ENCODE results near the gene SMR3B. TPM values are rescaled to one million over a fixed set of nuclear protein-coding genes. Genes with fewer than 3 reads are reported as not detected.

The SMR3B gene
- total RNA-seq, 6 experiments from 2014 or later = not detected

- Histone ChIP-seq H3K9me3 (no peaks in the 10 kb centered on the region), H3K36me3 (no peaks in the 10 kb centered on the region), H3K4me3 (no peak overlapping the region), H3K4me1 (no peaks in the 10 kb centered on the region), H3K27me3 (no peaks in the 10 kb centered on the region), H3K27ac (no peak overlapping the region)
- ATAC-seq (no peak), DNase-seq (no peak)
- intact Hi-C loops (cut with DNase I) = no loop called here
- no peak for TF ChIP-seq POLR2A (IDR thresholded peaks at IDR 0.05)
- no peak for TF ChIP-seq CTCF (IDR thresholded peaks at IDR 0.05)
- WGBS (ENCODE audit: insufficient coverage, low coverage, low lambda C conversion rate, missing lambda C conversion rate) = 90% methylated on average over 1 of the region's 1 CpG
Measured at GRCh38 chr4:70367813-70368212, 15.1 kb upstream of the SMR3B start.

GRCh38 chr4:70371987-70372386 lies 10.9 kb upstream of the SMR3B start:
- WGBS (ENCODE audit: insufficient coverage, low coverage, low lambda C conversion rate, missing lambda C conversion rate) = 58% methylated on average over 4 of the region's 4 CpGs
- H3K9me3 ChIP-seq = no peaks in the 10 kb centered on the region
- H3K27me3 ChIP-seq = no peaks in the 10 kb centered on the region
- intact Hi-C loops (cut with DNase I) = no loop called here
- H3K4me1 ChIP-seq = no peaks in the 10 kb centered on the region
- no peaks in the 10 kb centered on the region for H3K36me3 ChIP-seq
- ATAC-seq (no peak), DNase-seq (no peak)
- H3K27ac ChIP-seq = no peak overlapping the region
- TF ChIP-seq CTCF (IDR thresholded peaks at IDR 0.05) (no peak), POLR2A (IDR thresholded peaks at IDR 0.05) (no peak)
- no peak overlapping the region for H3K4me3 ChIP-seq

GRCh38 chr4:70372760-70373159 lies 10.2 kb upstream of the SMR3B start:
- intact Hi-C loops (cut with DNase I) = no loop called here
- Histone ChIP-seq H3K27me3 (no peaks in the 10 kb centered on the region), H3K27ac (no peak overlapping the region), H3K36me3 (no peaks in the 10 kb centered on the region), H3K4me1 (no peaks in the 10 kb centered on the region), H3K4me3 (no peak overlapping the region), H3K9me3 (no peaks in the 10 kb centered on the region)
- 50% methylated on average over 3 of the region's 3 CpGs for WGBS (ENCODE audit: insufficient coverage, low coverage, low lambda C conversion rate, missing lambda C conversion rate)
- ATAC-seq (no peak), DNase-seq (no peak)
- TF ChIP-seq POLR2A (IDR thresholded peaks at IDR 0.05) = no peak
- TF ChIP-seq CTCF (IDR thresholded peaks at IDR 0.05) = no peak

GRCh38 chr4:70380578-70380977 lies 2.4 kb upstream of the SMR3B start:
- Histone ChIP-seq H3K9me3 (no peaks in the 10 kb centered on the region), H3K4me1 (no peaks in the 10 kb centered on the region), H3K36me3 (no peaks in the 10 kb centered on the region), H3K4me3 (no peak overlapping the region), H3K27me3 (no peaks in the 10 kb centered on the region), H3K27ac (no peak overlapping the region)
- DNase-seq (no peak), ATAC-seq (no peak)
- TF ChIP-seq POLR2A (IDR thresholded peaks at IDR 0.05) (no peak), CTCF (IDR thresholded peaks at IDR 0.05) (no peak)
- WGBS (ENCODE audit: insufficient coverage, low coverage, low lambda C conversion rate, missing lambda C conversion rate) = 65% methylated on average over 3 of the region's 3 CpGs
- intact Hi-C loops (cut with DNase I) = no loop called here

All from right lobe of liver (tissue), 6 donors.